T-helper 2 cell treated with Interferon-gamma antibody and Interleukin-4, amounts not matched to agents 5 μg/mL and 100 μg/mL, for 36 hours (primary cell): ENCODE measurements around the gene XXYLT1.
"Not testable (repeated sequence)": the region's sequence is repeated elsewhere in the genome, so short reads cannot be mapped to it uniquely, and the experiment has no call there.

Source experiments
- DNase-seq: peaks from one replicate; pipeline ENCODE4 v3.0.0; 2021; ENCODE audit warnings: low spot score
- H3K27ac Mint-ChIP-seq: one replicate; pipeline ENCODE4 v1.8.0; 2021; ENCODE audit warnings: mild to moderate bottlenecking, mixed read lengths
- H3K27me3 Mint-ChIP-seq: one replicate; pipeline ENCODE4 v1.8.0; 2021; ENCODE audit warnings: low read depth, mixed read lengths
- H3K36me3 Mint-ChIP-seq: one replicate; pipeline ENCODE4 v1.8.0; 2021; ENCODE audit warnings: low read depth, mixed read lengths
- H3K4me1 Mint-ChIP-seq: one replicate; pipeline ENCODE4 v1.8.0; 2021; ENCODE audit warnings: low read depth, mixed read lengths
- H3K4me3 Mint-ChIP-seq: one replicate; pipeline ENCODE4 v1.8.0; 2022; ENCODE audit warnings: mild to moderate bottlenecking, moderate library complexity, mixed read lengths
- H3K9me3 Mint-ChIP-seq: one replicate; pipeline ENCODE4 v1.8.0; 2021; ENCODE audit warnings: mixed read lengths

XXYLT1 gene

GRCh38 chr3:195037586-195037985 is 233.4 kb downstream of the XXYLT1 start:
- not testable (repeated sequence) for H3K36me3 Mint-ChIP-seq, H3K27me3 Mint-ChIP-seq, H3K4me1 Mint-ChIP-seq, H3K4me3 Mint-ChIP-seq, H3K27ac Mint-ChIP-seq, H3K9me3 Mint-ChIP-seq, DNase-seq

GRCh38 chr3:195036974-195037373 is 234.0 kb downstream of the XXYLT1 start:
- DNase-seq, result no peak
- Mint-ChIP-seq H3K4me1 (no peaks in the 10 kb centered on the region), H3K9me3 (no peaks in the 10 kb centered on the region), H3K27me3 (peaks cover 2% of the 10 kb centered on the region), H3K27ac (no peak overlapping the region), H3K36me3 (no peaks in the 10 kb centered on the region), H3K4me3 (no peak overlapping the region)

- Mint-ChIP-seq H3K4me3 (no peak overlapping the region), H3K36me3 (no peaks in the 10 kb centered on the region), H3K9me3 (no peaks in the 10 kb centered on the region), H3K4me1 (no peaks in the 10 kb centered on the region), H3K27ac (no peak overlapping the region), H3K27me3 (peaks cover 2% of the 10 kb centered on the region)
- no peak for DNase-seq
Observed at GRCh38 chr3:195036574-195036973, 234.4 kb downstream of the XXYLT1 start.

GRCh38 chr3:195036203-195036505 is 234.8 kb downstream of the XXYLT1 start:
- Mint-ChIP-seq H3K27ac (no peak overlapping the region), H3K36me3 (no peaks in the 10 kb centered on the region), H3K4me1 (no peaks in the 10 kb centered on the region), H3K9me3 (no peaks in the 10 kb centered on the region), H3K27me3 (peaks cover 2% of the 10 kb centered on the region), H3K4me3 (no peak overlapping the region)
- no peak for DNase-seq

GRCh38 chr3:195035345-195036202 is 235.4 kb downstream of the XXYLT1 start:
- Mint-ChIP-seq H3K27ac (no peak overlapping the region), H3K9me3 (no peaks in the 10 kb centered on the region), H3K36me3 (no peaks in the 10 kb centered on the region), H3K4me3 (no peak overlapping the region), H3K4me1 (no peaks in the 10 kb centered on the region), H3K27me3 (peaks cover 2% of the 10 kb centered on the region)
- no peak for DNase-seq

GRCh38 chr3:195034541-195034940 is 236.4 kb downstream of the XXYLT1 start:
- no peaks in the 10 kb centered on the region for H3K9me3 Mint-ChIP-seq
- H3K27me3 Mint-ChIP-seq, result peaks cover 2% of the 10 kb centered on the region
- no peak overlapping the region for H3K27ac Mint-ChIP-seq
- H3K36me3 Mint-ChIP-seq, result no peaks in the 10 kb centered on the region
- H3K4me1 Mint-ChIP-seq, result no peaks in the 10 kb centered on the region
- no peak for DNase-seq
- H3K4me3 Mint-ChIP-seq, result no peak overlapping the region

GRCh38 chr3:195034101-195034500 is 236.9 kb downstream of the XXYLT1 start:
- no peak for DNase-seq
- Mint-ChIP-seq H3K4me3 (no peak overlapping the region), H3K9me3 (no peaks in the 10 kb centered on the region), H3K36me3 (no peaks in the 10 kb centered on the region), H3K27me3 (no peaks in the 10 kb centered on the region), H3K4me1 (no peaks in the 10 kb centered on the region), H3K27ac (no peak overlapping the region)

GRCh38 chr3:195033531-195034091 is 237.3 kb downstream of the XXYLT1 start:
- Mint-ChIP-seq H3K36me3 (no peaks in the 10 kb centered on the region), H3K9me3 (no peaks in the 10 kb centered on the region), H3K27ac (no peak overlapping the region), H3K27me3 (no peaks in the 10 kb centered on the region), H3K4me3 (no peak overlapping the region), H3K4me1 (no peaks in the 10 kb centered on the region)
- no peak for DNase-seq

- H3K9me3 Mint-ChIP-seq, result no peaks in the 10 kb centered on the region
- no peaks in the 10 kb centered on the region for H3K27me3 Mint-ChIP-seq
- H3K27ac Mint-ChIP-seq, result no peak overlapping the region
Observed at GRCh38 chr3:195032955-195033354, 238.0 kb downstream of the XXYLT1 start.

GRCh38 chr3:195032106-195032759 is 238.7 kb downstream of the XXYLT1 start:
- no peaks in the 10 kb centered on the region for H3K4me1 Mint-ChIP-seq
- no peaks in the 10 kb centered on the region for H3K36me3 Mint-ChIP-seq
- H3K27me3 Mint-ChIP-seq, result no peaks in the 10 kb centered on the region
- H3K4me3 Mint-ChIP-seq, result no peak overlapping the region
- H3K9me3 Mint-ChIP-seq, result no peaks in the 10 kb centered on the region
- H3K27ac Mint-ChIP-seq, result no peak overlapping the region
- DNase-seq, result no peak

More at GRCh38 chr3:195032955-195033354, 238.0 kb downstream of the XXYLT1 start:
- H3K4me1 Mint-ChIP-seq, result no peaks in the 10 kb centered on the region
- no peak overlapping the region for H3K4me3 Mint-ChIP-seq
- H3K36me3 Mint-ChIP-seq, result no peaks in the 10 kb centered on the region
- no peak for DNase-seq

GRCh38 chr3:195031574-195032003 is 239.4 kb downstream of the XXYLT1 start:
- DNase-seq, result no peak
- no peak overlapping the region for H3K4me3 Mint-ChIP-seq
- no peaks in the 10 kb centered on the region for H3K4me1 Mint-ChIP-seq
- H3K36me3 Mint-ChIP-seq, result no peaks in the 10 kb centered on the region
- H3K9me3 Mint-ChIP-seq, result no peaks in the 10 kb centered on the region
- H3K27ac Mint-ChIP-seq, result no peak overlapping the region
- H3K27me3 Mint-ChIP-seq, result no peaks in the 10 kb centered on the region

- H3K27ac Mint-ChIP-seq, result no peak overlapping the region
- H3K4me3 Mint-ChIP-seq, result no peak overlapping the region
- no peak for DNase-seq
- no peaks in the 10 kb centered on the region for H3K9me3 Mint-ChIP-seq
- H3K36me3 Mint-ChIP-seq, result no peaks in the 10 kb centered on the region
- no peaks in the 10 kb centered on the region for H3K27me3 Mint-ChIP-seq
- no peaks in the 10 kb centered on the region for H3K4me1 Mint-ChIP-seq
Observed at GRCh38 chr3:195030791-195031321, 240.1 kb downstream of the XXYLT1 start.

- Mint-ChIP-seq H3K27ac (no peak overlapping the region), H3K4me3 (no peak overlapping the region), H3K9me3 (no peaks in the 10 kb centered on the region), H3K27me3 (no peaks in the 10 kb centered on the region), H3K36me3 (no peaks in the 10 kb centered on the region), H3K4me1 (no peaks in the 10 kb centered on the region)
- no peak for DNase-seq
Observed at GRCh38 chr3:195028877-195029606, 241.9 kb downstream of the XXYLT1 start.

- no peak for DNase-seq
- no peak overlapping the region for H3K27ac Mint-ChIP-seq
- H3K27me3 Mint-ChIP-seq, result no peaks in the 10 kb centered on the region
- no peak overlapping the region for H3K4me3 Mint-ChIP-seq
- H3K9me3 Mint-ChIP-seq, result no peaks in the 10 kb centered on the region
- H3K36me3 Mint-ChIP-seq, result no peaks in the 10 kb centered on the region
- H3K4me1 Mint-ChIP-seq, result no peaks in the 10 kb centered on the region
Observed at GRCh38 chr3:195025884-195026200, 245.1 kb downstream of the XXYLT1 start.
